Ramos (cell line): ENCODE data around the gene NAT8L.
"Not testable (repeated sequence)": the region's sequence is repeated elsewhere in the genome, so short reads cannot be mapped to it uniquely, and the experiment has no call there.

Source experiments
- in situ Hi-C: fragments of 300-500 bp; cut with MboI; formaldehyde crosslinking; loops from one replicate; pipeline ENCODE4 v1.14.3; 2022; ENCODE audit warnings: low sequenced_read_pairs; ENCODE audit not compliant: unreplicated experiment

The NAT8L gene

GRCh38 chr4:2059046-2059725, at the start of gene NAT8L:
Gene NAT8L, plus strand, starts transcription at chr4:2059327. Its CDS starts 185 bp downstream, at chr4:2059512.
- in situ Hi-C loops = no loop called here

GRCh38 chr4:2009651-2010233, 49.4 kb upstream of the NAT8L start:
- in situ Hi-C loops = no loop called here

GRCh38 chr4:2011583-2011982, 47.5 kb upstream of the NAT8L start:
- in situ Hi-C loops = no loop called here

- in situ Hi-C loops = no loop called here
Observed at GRCh38 chr4:2015008-2015407, 44.1 kb upstream of the NAT8L start.

- in situ Hi-C loops = not testable (repeated sequence)
Observed at GRCh38 chr4:2021358-2022018, 37.6 kb upstream of the NAT8L start.

- in situ Hi-C loops = no loop called here
Observed at GRCh38 chr4:2024683-2025082, 34.4 kb upstream of the NAT8L start.

- in situ Hi-C loops = no loop called here
Observed at GRCh38 chr4:2025817-2026216, 33.3 kb upstream of the NAT8L start.

- in situ Hi-C loops = not testable (repeated sequence)
Observed at GRCh38 chr4:2027120-2027519, 32.0 kb upstream of the NAT8L start.

GRCh38 chr4:2031161-2031560, 28.0 kb upstream of the NAT8L start:
- in situ Hi-C loops = not testable (repeated sequence)

- in situ Hi-C loops = no loop called here
Observed at GRCh38 chr4:2036327-2036726, 22.8 kb upstream of the NAT8L start.

- in situ Hi-C loops = no loop called here
Observed at GRCh38 chr4:2036866-2037265, 22.3 kb upstream of the NAT8L start.

GRCh38 chr4:2040391-2041238, 18.5 kb upstream of the NAT8L start:
- in situ Hi-C loops = no loop called here

GRCh38 chr4:2041239-2042130, 17.6 kb upstream of the NAT8L start:
- in situ Hi-C loops = no loop called here

GRCh38 chr4:2042204-2042946, 16.8 kb upstream of the NAT8L start:
- in situ Hi-C loops = no loop called here

- in situ Hi-C loops = no loop called here
Observed at GRCh38 chr4:2042947-2043395, 16.2 kb upstream of the NAT8L start.

- in situ Hi-C loops = no loop called here
Observed at GRCh38 chr4:2043396-2044118, 15.6 kb upstream of the NAT8L start.

GRCh38 chr4:2044119-2044485, 15.0 kb upstream of the NAT8L start:
- in situ Hi-C loops = no loop called here
